ENCODE data around the gene ZFP2. TPM values are rescaled to one million over a fixed set of nuclear protein-coding genes. Genes with fewer than 3 reads are reported as not detected.
"Not testable (repeated sequence)": the region's sequence is repeated elsewhere in the genome, so short reads cannot be mapped to it uniquely, and the experiment has no call there.

Gene ZFP2
- total RNA-seq, 1 donor from 2014 or later, result 4.9 TPM

DNA sequence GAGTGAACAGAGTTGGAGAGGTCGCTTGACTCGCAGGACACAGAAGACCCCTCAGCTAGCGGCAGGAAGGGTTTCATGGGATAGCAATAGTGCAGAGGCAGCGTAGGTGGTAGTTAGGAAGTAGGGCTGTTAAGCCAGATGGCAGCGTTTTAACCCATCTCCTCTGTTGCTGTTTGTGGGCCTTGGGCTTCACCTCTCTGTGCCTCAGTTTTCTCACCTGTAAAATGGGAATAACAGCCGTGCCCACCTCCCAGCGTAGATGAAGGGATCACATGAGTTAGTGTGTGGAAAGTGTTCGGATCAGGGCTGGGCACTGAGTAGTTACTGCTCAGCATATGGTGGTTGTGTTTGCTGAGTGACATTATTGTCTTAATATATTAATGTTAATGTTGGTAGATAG lies 34.1 kb upstream of the ZFP2 start:
- Mint-ChIP-seq H3K9me3 (ENCODE audit: low read depth) (no peaks in the 10 kb centered on the region), H3K4me1 (ENCODE audit: low read depth) (peaks cover 10% of the 10 kb centered on the region), H3K4me3 (ENCODE audit: low read depth) (peak overlapping the region; percentile 67), H3K36me3 (ENCODE audit: insufficient read depth) (peaks cover 15% of the 10 kb centered on the region), H3K27me3 (no peaks in the 10 kb centered on the region), H3K27ac (peak overlapping the region; percentile 25)
- DNase-seq (ENCODE audit: low spot score, unreplicated experiment), result no peak
- TF ChIP-seq, protein P1, sequence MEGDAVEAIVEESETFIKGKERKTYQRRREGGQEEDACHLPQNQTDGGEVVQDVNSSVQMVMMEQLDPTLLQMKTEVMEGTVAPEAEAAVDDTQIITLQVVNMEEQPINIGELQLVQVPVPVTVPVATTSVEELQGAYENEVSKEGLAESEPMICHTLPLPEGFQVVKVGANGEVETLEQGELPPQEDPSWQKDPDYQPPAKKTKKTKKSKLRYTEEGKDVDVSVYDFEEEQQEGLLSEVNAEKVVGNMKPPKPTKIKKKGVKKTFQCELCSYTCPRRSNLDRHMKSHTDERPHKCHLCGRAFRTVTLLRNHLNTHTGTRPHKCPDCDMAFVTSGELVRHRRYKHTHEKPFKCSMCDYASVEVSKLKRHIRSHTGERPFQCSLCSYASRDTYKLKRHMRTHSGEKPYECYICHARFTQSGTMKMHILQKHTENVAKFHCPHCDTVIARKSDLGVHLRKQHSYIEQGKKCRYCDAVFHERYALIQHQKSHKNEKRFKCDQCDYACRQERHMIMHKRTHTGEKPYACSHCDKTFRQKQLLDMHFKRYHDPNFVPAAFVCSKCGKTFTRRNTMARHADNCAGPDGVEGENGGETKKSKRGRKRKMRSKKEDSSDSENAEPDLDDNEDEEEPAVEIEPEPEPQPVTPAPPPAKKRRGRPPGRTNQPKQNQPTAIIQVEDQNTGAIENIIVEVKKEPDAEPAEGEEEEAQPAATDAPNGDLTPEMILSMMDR (IDR thresholded peaks at IDR 0.05; ENCODE audit: unreplicated experiment), result no peak

DNA sequence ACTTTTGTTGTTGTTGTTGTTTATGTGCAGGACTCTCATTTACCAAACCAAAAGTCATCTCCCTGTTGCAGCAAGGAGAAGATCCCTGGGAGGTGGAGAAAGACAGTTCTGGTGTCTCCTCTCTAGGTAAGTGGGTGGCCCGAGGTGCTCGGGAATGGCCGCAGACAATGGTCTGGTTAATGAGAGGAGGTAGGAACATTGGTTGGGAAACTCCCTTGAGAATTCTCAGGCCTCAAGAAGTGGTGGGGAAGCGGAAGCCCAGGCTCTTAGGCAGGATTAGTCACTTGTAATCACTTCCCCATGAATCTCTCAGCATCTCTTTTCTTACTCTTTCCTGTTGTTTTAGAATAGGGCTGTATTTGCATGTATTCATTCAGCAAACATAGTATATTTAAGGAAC lies 28.8 kb upstream of the ZFP2 start:
- peaks cover 6% of the 10 kb centered on the region for H3K9me3 Mint-ChIP-seq (ENCODE audit: low read depth)
- DNase-seq (ENCODE audit: low spot score, unreplicated experiment), result no peak

DNA sequence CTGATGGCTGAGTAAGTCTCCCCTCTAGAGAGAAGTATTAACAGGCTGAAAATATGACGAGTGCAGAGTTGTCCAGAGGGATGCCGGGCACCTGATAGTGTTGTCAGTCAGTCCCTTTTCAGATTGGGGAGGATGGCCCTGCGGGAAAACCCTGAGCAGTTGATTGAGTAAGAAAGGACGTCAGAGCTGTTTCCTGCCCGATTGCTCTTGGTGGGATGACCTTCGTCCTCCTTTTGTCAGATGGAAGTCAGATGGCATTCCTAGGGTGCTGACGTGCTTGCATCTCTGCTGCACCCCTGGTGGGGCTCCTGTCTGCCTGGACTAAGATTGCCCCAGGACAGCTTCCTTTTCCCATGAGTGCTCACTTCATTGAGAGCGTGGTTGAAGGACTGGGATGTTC lies 26.1 kb upstream of the ZFP2 start:
- Mint-ChIP-seq H3K9me3 (ENCODE audit: low read depth) (peaks cover 24% of the 10 kb centered on the region), H3K4me1 (ENCODE audit: low read depth) (no peaks in the 10 kb centered on the region), H3K36me3 (ENCODE audit: insufficient read depth) (peaks cover 66% of the 10 kb centered on the region), H3K4me3 (ENCODE audit: low read depth) (no peak overlapping the region), H3K27ac (no peak overlapping the region), H3K27me3 (no peaks in the 10 kb centered on the region)
- no peak for DNase-seq (ENCODE audit: low spot score, unreplicated experiment)
- TF ChIP-seq, protein P1 (IDR thresholded peaks at IDR 0.05; ENCODE audit: unreplicated experiment), result no peak

More for the DNA sequence above, 28.8 kb upstream of the ZFP2 start:
- TF ChIP-seq, protein P1 (IDR thresholded peaks at IDR 0.05; ENCODE audit: unreplicated experiment), result no peak
- Mint-ChIP-seq H3K27me3 (no peaks in the 10 kb centered on the region), H3K27ac (no peak overlapping the region), H3K36me3 (ENCODE audit: insufficient read depth) (peaks cover 45% of the 10 kb centered on the region), H3K4me3 (ENCODE audit: low read depth) (no peak overlapping the region), H3K4me1 (ENCODE audit: low read depth) (no peaks in the 10 kb centered on the region)

DNA sequence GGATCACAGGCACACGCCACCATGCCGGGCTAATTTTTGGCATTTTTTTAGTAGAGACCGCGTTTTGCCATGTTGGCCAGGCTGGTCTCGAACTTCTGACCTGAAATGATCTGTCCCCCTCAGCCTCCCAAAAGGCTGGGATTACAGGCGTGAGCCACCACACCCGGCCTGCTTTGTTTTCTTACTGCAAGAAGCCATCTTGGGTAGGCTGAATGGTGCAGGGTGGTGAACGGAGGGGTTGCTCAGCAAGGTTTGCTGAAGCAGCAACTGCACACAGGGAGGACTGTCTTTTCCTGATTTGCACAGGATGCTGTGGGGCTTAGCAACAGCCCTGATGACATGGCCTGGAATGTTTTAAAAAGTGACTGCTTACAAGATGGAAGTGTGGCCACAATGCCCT lies 25.3 kb upstream of the ZFP2 start:
- Mint-ChIP-seq H3K9me3 (ENCODE audit: low read depth) (peaks cover 32% of the 10 kb centered on the region), H3K36me3 (ENCODE audit: insufficient read depth) (peaks cover 74% of the 10 kb centered on the region), H3K4me1 (ENCODE audit: low read depth) (no peaks in the 10 kb centered on the region), H3K27ac (no peak overlapping the region), H3K27me3 (no peaks in the 10 kb centered on the region), H3K4me3 (ENCODE audit: low read depth) (no peak overlapping the region)
- TF ChIP-seq, protein P1 (IDR thresholded peaks at IDR 0.05; ENCODE audit: unreplicated experiment), result no peak
- DNase-seq (ENCODE audit: low spot score, unreplicated experiment), result no peak

DNA sequence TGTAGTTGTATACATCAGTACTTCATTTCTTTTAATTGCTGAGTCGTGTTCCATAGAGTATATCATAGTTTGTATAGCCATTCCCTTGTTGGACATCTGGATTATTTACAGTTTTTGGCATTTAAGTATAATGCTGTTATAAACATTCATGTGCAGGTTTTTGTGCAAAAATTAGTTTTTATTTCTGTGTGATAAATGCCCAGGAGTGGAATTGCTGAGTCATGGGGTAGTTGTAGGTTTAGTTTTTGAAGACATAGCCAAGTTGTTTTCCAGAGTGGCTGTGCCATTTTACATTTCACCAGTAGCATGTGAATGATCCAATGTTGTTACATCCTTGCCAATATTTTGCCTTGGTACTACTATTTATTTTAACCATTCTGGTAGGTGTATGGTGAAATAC lies 23.4 kb upstream of the ZFP2 start:
- peaks cover 85% of the 10 kb centered on the region for H3K36me3 Mint-ChIP-seq (ENCODE audit: insufficient read depth)
- H3K4me3 Mint-ChIP-seq (ENCODE audit: low read depth), result no peak overlapping the region
- peaks cover 42% of the 10 kb centered on the region for H3K9me3 Mint-ChIP-seq (ENCODE audit: low read depth)
- no peaks in the 10 kb centered on the region for H3K27me3 Mint-ChIP-seq
- TF ChIP-seq, protein P1 (IDR thresholded peaks at IDR 0.05; ENCODE audit: unreplicated experiment), result no peak
- H3K4me1 Mint-ChIP-seq (ENCODE audit: low read depth), result no peaks in the 10 kb centered on the region
- no peak overlapping the region for H3K27ac Mint-ChIP-seq
- no peak for DNase-seq (ENCODE audit: low spot score, unreplicated experiment)

DNA sequence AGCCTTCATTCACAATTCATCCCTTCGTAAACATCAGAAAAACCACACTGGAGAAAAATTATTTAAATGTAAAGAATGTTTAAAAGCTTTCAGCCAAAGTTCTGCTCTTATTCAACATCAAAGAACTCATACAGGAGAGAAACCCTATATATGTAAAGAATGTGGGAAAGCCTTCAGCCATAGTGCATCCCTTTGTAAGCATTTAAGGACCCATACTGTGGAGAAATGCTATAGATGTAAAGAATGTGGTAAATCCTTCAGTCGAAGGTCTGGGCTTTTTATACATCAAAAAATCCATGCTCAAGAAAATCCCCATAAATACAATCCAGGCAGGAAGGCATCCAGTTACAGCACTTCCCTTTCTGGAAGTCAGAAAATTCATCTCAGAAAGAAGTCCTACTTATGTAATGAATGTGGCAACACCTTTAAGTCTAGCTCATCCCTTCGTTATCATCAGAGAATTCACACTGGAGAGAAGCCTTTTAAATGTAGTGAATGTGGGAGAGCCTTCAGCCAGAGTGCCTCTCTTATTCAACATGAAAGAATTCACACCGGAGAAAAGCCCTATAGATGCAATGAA lies 12.5 kb upstream of the ZFP2 start:
- Mint-ChIP-seq H3K9me3 (ENCODE audit: low read depth) (peaks cover 56% of the 10 kb centered on the region), H3K36me3 (ENCODE audit: insufficient read depth) (peaks cover 84% of the 10 kb centered on the region)
- H3K4me1 Mint-ChIP-seq (ENCODE audit: low read depth); H3K27ac Mint-ChIP-seq; H3K27me3 Mint-ChIP-seq; DNase-seq (ENCODE audit: low spot score, unreplicated experiment); H3K4me3 Mint-ChIP-seq (ENCODE audit: low read depth): not testable (repeated sequence)
